ENCODE measurements around the gene PRLR.

The PRLR gene

GRCh38 chr5:35158622-35159369, 71.5 kb downstream of the PRLR start:
- no peak for DNase-seq

DNA sequence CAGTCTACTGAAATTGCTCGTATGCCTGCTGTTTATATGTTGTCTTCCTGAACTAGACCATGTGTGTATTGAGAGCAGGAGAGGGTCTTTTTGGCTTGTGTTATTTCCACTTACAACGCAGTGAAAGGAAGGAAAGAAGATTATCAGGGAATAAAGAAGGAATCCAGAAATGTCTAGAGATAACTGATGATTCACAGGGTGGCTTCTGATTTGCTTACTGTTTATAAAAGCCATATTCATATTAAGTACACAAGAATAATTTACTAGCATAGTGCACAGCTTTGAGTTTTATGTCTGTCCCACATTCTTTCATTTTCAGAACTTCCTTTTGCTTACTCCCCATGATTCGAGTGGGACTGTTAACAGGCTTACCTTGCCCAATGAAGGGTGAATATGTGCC, 72.1 kb downstream of the PRLR start:
- DNase-seq = no peak

GRCh38 chr5:35153375-35153932, 76.8 kb downstream of the PRLR start:
- DNase-seq = no peak

DNA sequence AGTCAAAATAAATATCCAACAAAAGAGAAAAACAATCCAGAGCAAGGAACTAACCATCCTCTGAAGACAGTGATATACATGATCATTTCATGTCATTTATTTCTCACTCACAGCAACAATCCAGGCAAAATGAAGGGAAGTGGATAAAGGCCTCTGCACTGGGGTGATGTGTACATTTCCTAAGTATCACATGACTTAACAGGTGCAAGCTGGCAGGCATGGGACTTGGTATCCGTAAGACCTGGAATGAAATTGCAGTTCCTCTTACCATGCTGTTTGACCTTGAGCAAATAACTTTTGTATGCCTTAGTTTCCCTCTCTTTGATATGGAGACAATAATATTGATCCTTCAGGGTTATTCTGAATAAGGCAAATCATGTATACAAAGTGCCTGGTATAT, 77.6 kb downstream of the PRLR start:
- DNase-seq = no peak

DNA sequence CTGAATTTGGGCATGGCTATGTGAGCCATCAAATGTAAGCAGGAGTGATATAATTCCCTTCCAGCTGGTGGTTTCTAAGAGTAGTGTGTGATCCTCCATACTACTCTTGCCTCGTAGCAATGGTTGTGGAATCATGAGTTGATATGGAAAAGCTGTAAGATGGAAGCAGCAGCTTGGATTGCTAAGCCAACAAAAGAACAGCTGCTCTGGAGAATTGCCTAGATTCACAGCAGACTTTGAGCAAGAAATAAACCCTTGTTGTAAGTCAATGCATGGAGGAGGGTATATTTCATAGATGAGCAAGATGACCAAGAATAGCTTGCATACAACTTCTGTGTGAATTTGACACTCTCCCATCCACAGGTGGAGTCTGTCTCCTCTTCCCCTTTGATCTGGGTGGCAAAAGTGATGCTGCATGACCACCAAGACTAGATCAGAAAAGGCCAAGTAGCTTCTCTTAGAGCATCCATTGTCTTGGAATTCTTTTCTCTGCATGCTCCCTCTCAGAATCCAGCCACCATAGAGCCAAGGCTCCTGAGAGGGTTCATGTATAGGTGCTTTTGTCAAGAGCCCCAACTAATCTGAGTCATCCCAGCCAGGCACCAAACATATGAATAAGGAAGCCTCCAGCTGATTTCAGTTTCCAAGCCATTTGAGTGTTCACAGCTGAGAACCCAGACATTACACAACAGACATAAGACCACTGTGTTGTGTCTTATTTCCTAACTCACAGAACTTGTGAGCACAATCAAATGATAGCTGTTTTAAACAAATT, 79.0 kb downstream of the PRLR start:
- peak; percentile 64 for DNase-seq

- no peak for DNase-seq
Measured at GRCh38 chr5:35149041-35149440, 81.2 kb downstream of the PRLR start.

DNA sequence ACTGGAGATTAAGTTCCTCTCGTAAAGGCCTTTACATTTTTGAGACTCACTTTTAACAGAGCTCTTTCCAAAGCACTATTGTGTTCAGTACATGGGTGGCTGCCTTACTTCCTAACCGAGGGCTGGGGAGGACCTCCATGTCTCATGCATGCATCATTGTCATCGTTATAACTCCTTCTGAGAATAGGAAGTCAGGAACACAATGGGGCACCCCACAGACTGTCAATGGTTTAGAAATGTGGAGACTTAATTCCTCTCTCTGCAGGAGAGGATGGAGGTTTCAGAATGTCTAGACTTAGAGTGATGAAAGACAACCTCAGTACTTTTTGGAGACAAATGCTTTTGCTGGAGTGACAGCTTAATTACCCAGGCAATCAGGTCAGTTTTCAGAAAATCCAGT, 83.9 kb downstream of the PRLR start:
- peak; percentile 58 for DNase-seq

- DNase-seq = no peak
Measured at GRCh38 chr5:35145691-35146317, 84.5 kb downstream of the PRLR start.

DNA sequence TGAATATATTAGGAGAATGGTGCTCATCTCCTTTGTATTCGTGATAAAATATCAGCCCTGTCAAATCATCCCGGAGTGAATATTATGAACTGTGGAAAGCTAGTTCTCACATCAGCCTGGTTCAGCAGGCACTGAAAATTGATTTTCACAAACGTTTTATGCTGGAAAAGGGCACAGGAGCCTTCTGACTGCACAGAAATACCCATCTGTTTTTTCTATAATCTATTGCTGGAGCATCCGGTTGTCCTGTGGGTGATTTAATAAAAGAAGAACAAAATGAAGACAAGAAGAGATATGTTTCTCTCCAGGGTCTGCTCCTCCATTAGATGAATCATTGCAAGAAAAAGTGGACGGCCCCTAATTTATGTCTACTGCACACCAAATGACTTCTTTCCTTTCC, 85.3 kb downstream of the PRLR start:
- DNase-seq = no peak

- DNase-seq = no peak
Measured at GRCh38 chr5:35143841-35144240, 86.4 kb downstream of the PRLR start.

DNA sequence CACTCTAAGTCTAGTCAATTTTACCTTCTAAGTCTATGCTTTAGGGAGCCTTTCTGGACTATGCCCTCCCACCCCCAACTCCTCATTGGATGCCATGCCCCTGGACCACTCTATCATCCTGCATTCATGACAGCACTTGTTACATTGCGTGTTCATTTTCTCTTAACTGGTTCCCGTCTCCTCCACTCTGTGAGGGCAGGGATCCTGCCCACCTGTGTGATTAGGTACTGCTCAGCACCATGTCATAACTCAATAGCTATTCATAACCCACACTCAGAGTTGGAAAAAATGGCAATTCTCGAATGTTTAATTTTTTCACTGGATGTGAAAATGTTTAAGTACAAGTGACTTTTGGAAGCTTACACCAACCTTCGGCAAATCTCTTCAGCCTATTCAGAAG, 88.5 kb downstream of the PRLR start:
- no peak for DNase-seq

DNA sequence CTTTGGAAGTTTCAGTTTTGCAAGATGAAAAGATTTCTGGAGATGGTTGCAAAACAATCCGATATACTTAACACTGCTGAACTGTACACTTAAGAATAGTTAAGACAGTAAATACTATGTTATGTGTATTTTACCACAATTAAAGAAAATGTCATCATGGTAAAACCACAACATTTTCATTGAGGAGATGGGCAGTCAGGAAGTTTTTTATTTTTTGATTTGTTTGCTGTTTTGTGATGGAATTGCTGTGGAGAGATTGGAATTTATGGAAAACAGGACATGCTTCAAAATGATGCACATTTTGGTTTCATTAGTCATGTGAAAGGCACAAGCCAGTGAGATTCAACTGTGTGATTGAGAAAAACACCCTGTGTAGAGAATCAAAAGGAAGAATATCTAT, 92.1 kb downstream of the PRLR start:
- no peak for DNase-seq

- DNase-seq = peak; percentile 85
Measured at GRCh38 chr5:35136386-35136785, 93.9 kb downstream of the PRLR start.

DNA sequence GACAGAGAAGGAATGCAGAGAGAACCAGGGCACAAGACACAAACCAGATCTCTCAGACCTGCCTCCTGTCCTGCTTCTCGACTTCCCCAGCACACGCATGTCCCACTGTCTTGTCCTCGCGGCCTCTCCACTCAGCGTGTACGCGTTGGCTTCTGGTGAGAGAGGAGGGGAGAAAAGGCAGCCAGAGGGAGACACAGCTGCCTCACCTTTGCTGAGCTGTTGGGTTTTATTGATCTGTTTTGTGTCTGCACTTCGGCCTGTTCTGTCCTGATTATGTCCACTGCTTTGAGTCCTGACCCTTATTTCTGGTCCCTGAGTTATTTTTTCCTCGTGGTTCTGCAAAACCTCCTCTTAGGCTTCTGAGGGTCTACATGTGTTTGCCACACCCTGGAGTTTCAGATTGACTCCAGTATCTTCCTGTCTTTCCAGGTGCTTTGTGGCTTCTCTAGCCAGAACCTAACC, 95.0 kb downstream of the PRLR start:
- no peak for DNase-seq

DNA sequence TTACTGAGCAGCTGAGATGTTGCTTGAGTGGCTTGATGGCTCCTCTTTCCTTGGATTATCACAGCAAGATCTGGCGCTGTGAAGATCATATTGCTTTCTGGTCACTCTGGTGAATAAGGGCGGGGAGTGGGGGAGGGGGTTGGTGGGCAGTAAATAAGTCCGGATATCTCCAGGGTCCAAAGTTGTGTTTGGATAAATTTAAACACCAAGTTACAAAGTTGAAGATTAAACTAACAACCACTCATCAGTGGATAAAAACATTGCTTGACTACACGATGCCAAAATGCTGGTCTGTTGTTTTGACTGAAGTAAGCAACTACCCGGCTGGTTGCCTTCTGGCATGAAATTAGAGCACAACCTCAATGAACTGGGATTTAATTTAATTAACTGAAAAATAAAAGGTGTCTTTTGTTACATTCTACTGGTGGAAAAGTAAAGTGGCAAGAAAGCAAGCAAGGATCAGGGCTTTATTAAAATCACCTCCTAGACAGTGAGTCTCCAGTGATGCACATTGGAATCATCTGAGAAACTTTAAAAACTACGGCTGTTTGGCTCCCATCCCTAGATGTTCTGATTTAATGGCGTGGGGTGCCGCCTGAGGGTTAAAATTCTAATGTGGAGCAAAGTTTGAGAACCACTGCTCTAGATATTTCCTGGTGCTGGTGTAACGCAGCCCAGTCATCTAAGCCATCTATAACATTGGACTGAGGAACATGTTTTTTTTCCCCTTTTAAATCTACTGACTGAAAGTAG, 95.8 kb downstream of the PRLR start:
- no peak for DNase-seq

- no peak for DNase-seq
Measured at GRCh38 chr5:35133186-35133585, 97.1 kb downstream of the PRLR start.

DNA sequence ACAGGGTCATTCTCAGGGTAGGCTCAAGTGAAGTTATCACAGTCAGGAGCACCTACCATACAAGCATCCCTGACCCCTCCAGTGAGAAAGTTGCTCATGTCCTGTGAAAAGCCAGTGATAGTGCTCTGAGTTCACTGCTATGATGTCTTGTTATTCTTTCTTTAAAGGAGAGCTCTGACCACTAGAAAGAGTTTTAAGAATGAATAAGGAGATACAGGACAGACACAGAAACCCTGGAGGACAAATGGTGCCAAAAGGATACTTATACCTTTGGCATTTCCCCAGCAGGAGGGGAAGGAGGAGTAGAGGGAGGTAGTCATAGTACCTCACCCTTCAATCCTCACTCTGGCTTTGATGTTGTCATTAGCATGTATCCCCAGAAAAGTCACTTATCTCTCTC, 98.6 kb downstream of the PRLR start:
- no peak for DNase-seq

DNA sequence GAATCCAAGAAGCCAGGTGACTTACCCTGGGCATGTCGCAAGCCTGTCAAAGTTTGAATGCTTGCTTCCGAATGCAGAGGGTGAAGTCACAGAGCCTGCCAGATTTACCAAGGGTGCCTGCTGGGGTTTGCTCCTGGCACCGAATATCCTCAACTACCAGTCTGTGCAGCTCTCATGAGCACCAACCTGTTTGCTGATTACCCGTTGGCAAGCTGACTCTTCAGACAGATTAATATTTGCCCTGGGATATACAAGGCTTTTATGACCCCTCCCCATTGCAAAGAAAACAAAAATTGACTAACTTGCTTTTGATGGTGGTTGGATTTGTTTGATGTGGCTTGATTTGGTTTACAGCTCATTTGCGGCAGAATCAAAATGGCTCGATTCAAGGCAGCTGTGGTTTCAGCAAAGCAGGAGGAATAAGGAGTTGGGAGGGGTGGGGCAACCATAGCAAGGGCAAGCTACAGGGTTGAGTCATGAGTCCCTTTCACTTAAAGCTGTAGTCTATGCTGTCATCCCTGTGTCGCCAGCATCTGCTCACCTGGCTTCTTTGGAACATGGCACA, 100.3 kb downstream of the PRLR start:
- peak; percentile 57 for DNase-seq

- no peak for DNase-seq
Measured at GRCh38 chr5:35129276-35129675, 101.0 kb downstream of the PRLR start.

GRCh38 chr5:35127006-35127405, 103.3 kb downstream of the PRLR start:
- no peak for DNase-seq

GRCh38 chr5:35125746-35126145, 104.5 kb downstream of the PRLR start:
- no peak for DNase-seq

GRCh38 chr5:35124932-35125331, 105.4 kb downstream of the PRLR start:
- DNase-seq = no peak

GRCh38 chr5:35122819-35123218, 107.5 kb downstream of the PRLR start:
- DNase-seq = no peak

Measured in islet precursor cell (in vitro differentiated cells).